GM19463 (cell line): ENCODE results near the gene DLGAP1.

Source experiments
- ATAC-seq: cut with Tn5 transposase; IDR thresholded peaks from one replicate; pipeline ENCODE4 v1.9.1; 2021; ENCODE audit warnings: mild to moderate bottlenecking, moderate library complexity; ENCODE audit not compliant: unreplicated experiment

The DLGAP1 gene

GRCh38 chr18:3466872-3467271 is 988.2 kb downstream of the DLGAP1 start:
- ATAC-seq: no peak

GRCh38 chr18:3466045-3466444 is 989.1 kb downstream of the DLGAP1 start:
- ATAC-seq: no peak

- no peak for ATAC-seq
Observed at GRCh38 chr18:3463051-3463450, 992.1 kb downstream of the DLGAP1 start.

GRCh38 chr18:3461704-3462103 is 993.4 kb downstream of the DLGAP1 start:
- ATAC-seq: no peak

GRCh38 chr18:3460823-3461398 is 994.2 kb downstream of the DLGAP1 start:
- no peak for ATAC-seq

GRCh38 chr18:3458952-3459853 is 995.9 kb downstream of the DLGAP1 start:
- ATAC-seq: peak; percentile 67

GRCh38 chr18:3458378-3458777 is 996.7 kb downstream of the DLGAP1 start:
- ATAC-seq: no peak

- no peak for ATAC-seq
Observed at GRCh38 chr18:3457261-3457724, 997.8 kb downstream of the DLGAP1 start.

GRCh38 chr18:3456686-3457069 is 998.4 kb downstream of the DLGAP1 start:
- ATAC-seq: no peak

GRCh38 chr18:3455907-3456685 is 999.0 kb downstream of the DLGAP1 start:
- no peak for ATAC-seq

GRCh38 chr18:3455090-3455635 is 999.9 kb downstream of the DLGAP1 start:
- no peak for ATAC-seq

- ATAC-seq: no peak
Observed at GRCh38 chr18:3454365-3455089, 1000.6 kb downstream of the DLGAP1 start.

GRCh38 chr18:3453540-3454364 is 1001.4 kb downstream of the DLGAP1 start:
- peak; percentile 30 for ATAC-seq

GRCh38 chr18:3452750-3453539 is 1002.2 kb downstream of the DLGAP1 start:
- ATAC-seq: no peak

GRCh38 chr18:3451989-3452749 is 1002.9 kb downstream of the DLGAP1 start:
- no peak for ATAC-seq

- ATAC-seq: no peak
Observed at GRCh38 chr18:3451183-3451988, 1003.7 kb downstream of the DLGAP1 start.

GRCh38 chr18:3450799-3451182 is 1004.3 kb downstream of the DLGAP1 start:
- no peak for ATAC-seq
